Dendritic cell treated with granulocyte-macrophage colony-stimulating factor and Interleukin-4, amounts not matched to agents 40 ng/mL and 50 ng/mL, for 4 days (primary cell): Measurements from ENCODE around the gene GAS2L2.

Experiments
- H3K27ac Mint-ChIP-seq: one replicate; pipeline ENCODE4 v1.8.0; 2022; ENCODE audit warnings: mild to moderate bottlenecking, mixed read lengths
- H3K27me3 Mint-ChIP-seq: one replicate; pipeline ENCODE4 v1.8.0; 2022; ENCODE audit warnings: mild to moderate bottlenecking, mixed read lengths
- H3K36me3 Mint-ChIP-seq: one replicate; pipeline ENCODE4 v1.8.0; 2022; ENCODE audit warnings: low read depth, mixed read lengths
- H3K4me1 Mint-ChIP-seq: one replicate; pipeline ENCODE4 v1.8.0; 2022; ENCODE audit warnings: low read depth, mixed read lengths
- H3K4me3 Mint-ChIP-seq: one replicate; pipeline ENCODE4 v1.8.0; 2022; ENCODE audit warnings: mild to moderate bottlenecking, moderate library complexity, mixed read lengths
- H3K9me3 Mint-ChIP-seq: one replicate; pipeline ENCODE4 v1.8.0; 2022; ENCODE audit warnings: mixed read lengths
- intact Hi-C: fragments of 100-400 bp; cut with micrococcal nuclease; formaldehyde crosslinking; loops from one replicate; pipeline ENCODE4 v1.15.0; 2022

GAS2L2 gene

DNA sequence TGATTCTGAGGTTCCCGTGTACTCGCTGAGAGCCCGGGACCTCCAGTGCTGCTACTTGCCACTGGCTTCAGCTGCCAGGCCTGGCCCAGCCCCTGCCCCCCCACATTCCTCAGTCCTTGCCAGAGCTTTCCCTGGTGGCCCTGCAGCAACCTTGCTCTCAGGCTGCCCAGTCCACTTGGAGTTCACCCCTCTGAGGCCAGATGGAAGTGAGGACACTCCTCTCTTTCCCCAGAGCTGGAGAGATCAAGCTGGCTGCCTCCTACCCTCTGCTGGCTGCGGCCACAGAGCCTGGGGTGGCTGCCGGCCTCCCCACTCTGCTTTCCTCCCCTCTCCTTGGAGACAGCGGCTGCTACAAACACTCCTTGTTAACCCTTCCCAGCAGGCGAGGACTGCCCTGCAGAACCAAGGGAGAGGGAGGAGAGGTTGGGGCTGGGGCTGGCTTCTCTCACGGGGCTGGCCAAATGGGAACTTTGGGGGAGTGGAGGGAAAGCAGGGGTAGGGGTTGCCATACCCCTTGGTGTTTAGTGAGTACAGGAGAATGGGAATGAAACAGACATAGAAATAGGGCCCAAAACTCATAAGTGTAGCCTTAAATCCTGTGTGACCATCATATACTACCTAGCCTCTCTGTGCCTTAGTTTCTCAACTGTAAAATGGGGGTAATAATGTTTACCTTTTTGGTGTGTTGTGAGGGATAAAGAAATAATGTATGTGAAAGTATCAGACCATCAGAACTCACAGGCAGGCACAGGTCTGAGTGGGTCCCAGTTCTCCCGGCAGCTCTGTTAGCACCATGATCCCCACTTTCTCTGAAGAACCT, at the start of gene GAS2L2:
Gene GAS2L2, minus strand, starts transcription at position 295 of the 820 bp plus-strand sequence. CDS start 389 bp downstream, outside the sequence.
- H3K36me3 Mint-ChIP-seq: no peaks in the 10 kb centered on the region
- peaks cover 55% of the 10 kb centered on the region for H3K27me3 Mint-ChIP-seq
- H3K4me1 Mint-ChIP-seq: peaks cover 46% of the 10 kb centered on the region
- H3K9me3 Mint-ChIP-seq: no peaks in the 10 kb centered on the region
- intact Hi-C loops: no loop called here
- peak within 1 kb of the TSS; percentile 11 for H3K27ac Mint-ChIP-seq
- no peak within 1 kb of the TSS for H3K4me3 Mint-ChIP-seq

GRCh38 chr17:35801583-35802224, 48.7 kb upstream of the GAS2L2 start:
- Mint-ChIP-seq H3K27me3 (peaks cover 39% of the 10 kb centered on the region), H3K27ac (peak overlapping the region; percentile 75), H3K4me1 (peaks cover 17% of the 10 kb centered on the region), H3K9me3 (no peaks in the 10 kb centered on the region), H3K36me3 (no peaks in the 10 kb centered on the region), H3K4me3 (no peak overlapping the region)
- intact Hi-C loops: no loop called here

- intact Hi-C loops: no loop called here
- Mint-ChIP-seq H3K4me3 (no peak overlapping the region), H3K4me1 (peaks cover 27% of the 10 kb centered on the region), H3K9me3 (no peaks in the 10 kb centered on the region), H3K27ac (no peak overlapping the region), H3K27me3 (peaks cover 51% of the 10 kb centered on the region), H3K36me3 (no peaks in the 10 kb centered on the region)
These were observed 46.9 kb upstream of the GAS2L2 start for GRCh38 chr17:35799942-35800341.

GRCh38 chr17:35797918-35798317, 44.9 kb upstream of the GAS2L2 start:
- Mint-ChIP-seq H3K4me3 (no peak overlapping the region), H3K36me3 (no peaks in the 10 kb centered on the region), H3K9me3 (no peaks in the 10 kb centered on the region), H3K4me1 (peaks cover 30% of the 10 kb centered on the region), H3K27ac (no peak overlapping the region), H3K27me3 (peaks cover 69% of the 10 kb centered on the region)
- intact Hi-C loops: no loop called here

DNA sequence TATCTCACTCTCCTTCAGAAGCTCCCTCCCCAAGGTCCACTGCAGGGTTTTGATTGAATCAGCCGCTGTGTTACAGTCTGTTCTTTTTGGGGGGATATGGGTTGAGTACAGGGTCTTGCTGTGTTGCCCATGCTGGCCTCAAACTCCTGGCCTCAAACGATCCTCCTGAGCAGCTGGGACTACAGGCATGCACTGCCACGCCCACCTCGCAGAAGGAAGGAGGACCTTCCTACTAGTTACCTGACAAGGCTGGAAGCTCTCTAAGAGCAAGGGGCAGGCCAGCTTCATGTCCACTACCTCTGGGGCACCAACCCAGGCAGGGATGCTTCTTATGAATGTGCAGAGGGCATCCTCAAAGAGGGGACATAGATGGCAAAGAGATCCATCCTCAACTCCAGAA, 44.3 kb upstream of the GAS2L2 start:
- no peaks in the 10 kb centered on the region for H3K9me3 Mint-ChIP-seq
- no peaks in the 10 kb centered on the region for H3K36me3 Mint-ChIP-seq
- no peak overlapping the region for H3K4me3 Mint-ChIP-seq
- H3K27ac Mint-ChIP-seq: no peak overlapping the region
- peaks cover 72% of the 10 kb centered on the region for H3K27me3 Mint-ChIP-seq
- H3K4me1 Mint-ChIP-seq: peaks cover 30% of the 10 kb centered on the region
- intact Hi-C loops: no loop called here

DNA sequence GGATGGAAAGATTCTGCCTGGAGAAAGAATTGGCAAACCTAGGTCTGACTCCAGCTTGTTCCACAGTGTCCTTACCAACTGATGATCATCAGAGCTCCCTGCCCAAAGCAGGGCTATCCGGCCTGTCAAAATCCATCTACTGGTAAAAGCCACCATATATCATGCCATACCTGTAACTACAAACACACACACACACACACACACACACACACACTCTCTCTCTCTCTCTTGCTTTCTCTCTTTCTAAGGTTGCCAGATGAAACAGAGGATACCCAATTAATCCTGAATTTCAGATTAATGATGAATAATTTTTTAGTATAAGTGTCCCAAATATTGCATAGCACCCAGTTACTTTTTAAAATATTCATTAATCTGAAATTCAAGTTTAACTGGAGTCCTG, 43.9 kb upstream of the GAS2L2 start:
- Mint-ChIP-seq H3K27me3 (peaks cover 75% of the 10 kb centered on the region), H3K9me3 (no peaks in the 10 kb centered on the region), H3K27ac (no peak overlapping the region), H3K4me1 (peaks cover 26% of the 10 kb centered on the region), H3K36me3 (no peaks in the 10 kb centered on the region), H3K4me3 (no peak overlapping the region)
- intact Hi-C loops: no loop called here

- H3K4me1 Mint-ChIP-seq: peaks cover 16% of the 10 kb centered on the region
- H3K27ac Mint-ChIP-seq: no peak overlapping the region
- peaks cover 78% of the 10 kb centered on the region for H3K27me3 Mint-ChIP-seq
- peak overlapping the region; percentile 70 for H3K4me3 Mint-ChIP-seq
- no peaks in the 10 kb centered on the region for H3K36me3 Mint-ChIP-seq
- intact Hi-C loops: no loop called here
- no peaks in the 10 kb centered on the region for H3K9me3 Mint-ChIP-seq
These were observed 42.8 kb upstream of the GAS2L2 start for GRCh38 chr17:35795871-35796265.

DNA sequence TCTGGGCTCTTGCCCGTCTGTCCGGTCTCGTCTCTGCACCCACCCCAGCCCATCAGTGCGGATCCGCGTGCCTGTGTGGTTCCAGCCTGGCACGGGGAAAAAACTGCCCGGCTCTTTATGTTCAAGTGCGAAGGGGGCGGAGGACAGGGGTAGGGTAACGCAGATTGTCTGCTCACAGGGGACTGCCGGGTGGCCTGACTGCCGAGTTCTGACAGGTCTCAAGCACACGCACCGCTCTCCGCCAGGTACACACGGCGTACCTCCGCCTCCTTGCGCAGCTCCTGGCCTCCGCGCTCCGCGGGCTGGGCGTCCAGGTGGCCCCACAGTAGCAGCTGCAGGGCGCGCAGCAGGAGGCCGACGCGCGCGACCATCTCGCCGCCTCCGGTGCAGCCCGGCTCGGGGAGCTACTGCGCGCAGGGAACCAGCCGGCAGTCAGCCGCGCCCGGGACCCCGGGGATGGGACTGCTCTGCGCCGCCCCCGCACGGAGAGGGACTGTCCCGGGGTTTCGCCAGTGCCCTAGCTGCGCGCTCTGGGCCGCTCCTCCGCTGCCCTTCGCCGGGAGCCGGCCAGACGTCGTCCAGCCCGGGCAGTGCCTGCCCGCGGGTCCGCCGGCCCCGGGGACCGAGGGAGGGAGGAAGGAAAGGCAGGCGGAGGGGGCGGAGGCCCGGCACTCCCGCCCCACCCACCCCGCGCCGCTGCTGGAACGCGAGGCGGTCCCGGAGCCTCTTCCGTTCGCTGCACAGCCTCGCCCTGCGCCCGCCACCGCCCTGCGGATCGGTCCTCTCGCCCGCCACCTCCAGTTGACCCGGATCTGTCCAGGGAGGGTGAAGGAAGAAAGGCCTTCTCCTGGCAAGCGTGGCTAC, 42.2 kb upstream of the GAS2L2 start, which contains the start of gene MMP28:
Gene MMP28, minus strand, starts transcription at position 635 of the 864 bp plus-strand sequence. Its CDS starts 264 bp downstream, at position 371.
- intact Hi-C loops: no loop called here
- peaks cover 15% of the 10 kb centered on the region for H3K4me1 Mint-ChIP-seq
- no peak within 1 kb of the TSS for H3K27ac Mint-ChIP-seq
- peaks cover 78% of the 10 kb centered on the region for H3K27me3 Mint-ChIP-seq
- H3K9me3 Mint-ChIP-seq: no peaks in the 10 kb centered on the region
- H3K36me3 Mint-ChIP-seq: no peaks in the 10 kb centered on the region
- peak within 1 kb of the TSS; percentile 70 for H3K4me3 Mint-ChIP-seq

DNA sequence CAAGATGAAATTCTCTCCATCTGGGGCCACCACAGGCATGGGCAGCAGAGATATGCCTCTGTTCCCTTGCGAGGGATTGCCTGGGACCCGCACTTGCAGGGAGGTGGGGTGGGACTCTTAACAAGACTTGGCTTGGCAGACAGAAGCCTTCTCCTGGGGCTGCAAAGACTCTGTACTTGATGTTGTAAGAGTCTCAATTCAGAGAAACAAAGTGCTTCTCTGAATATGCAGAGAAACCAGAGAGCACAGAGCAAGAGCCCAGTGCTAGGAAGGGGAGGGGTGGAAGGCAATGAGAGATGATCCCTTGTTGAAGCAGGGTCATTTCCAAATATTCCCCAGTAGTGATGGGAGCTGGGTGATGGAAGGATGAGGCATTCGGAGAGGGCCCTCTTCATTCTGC, 40.2 kb upstream of the GAS2L2 start:
- H3K4me3 Mint-ChIP-seq: no peak overlapping the region
- peaks cover 72% of the 10 kb centered on the region for H3K27me3 Mint-ChIP-seq
- intact Hi-C loops: no loop called here
- H3K9me3 Mint-ChIP-seq: no peaks in the 10 kb centered on the region
- no peak overlapping the region for H3K27ac Mint-ChIP-seq
- peaks cover 22% of the 10 kb centered on the region for H3K4me1 Mint-ChIP-seq
- no peaks in the 10 kb centered on the region for H3K36me3 Mint-ChIP-seq

GRCh38 chr17:35791681-35792350, 38.8 kb upstream of the GAS2L2 start:
- intact Hi-C loops: no loop called here
- Mint-ChIP-seq H3K27me3 (peaks cover 68% of the 10 kb centered on the region), H3K4me1 (peaks cover 22% of the 10 kb centered on the region), H3K36me3 (no peaks in the 10 kb centered on the region), H3K27ac (no peak overlapping the region), H3K4me3 (no peak overlapping the region), H3K9me3 (no peaks in the 10 kb centered on the region)

DNA sequence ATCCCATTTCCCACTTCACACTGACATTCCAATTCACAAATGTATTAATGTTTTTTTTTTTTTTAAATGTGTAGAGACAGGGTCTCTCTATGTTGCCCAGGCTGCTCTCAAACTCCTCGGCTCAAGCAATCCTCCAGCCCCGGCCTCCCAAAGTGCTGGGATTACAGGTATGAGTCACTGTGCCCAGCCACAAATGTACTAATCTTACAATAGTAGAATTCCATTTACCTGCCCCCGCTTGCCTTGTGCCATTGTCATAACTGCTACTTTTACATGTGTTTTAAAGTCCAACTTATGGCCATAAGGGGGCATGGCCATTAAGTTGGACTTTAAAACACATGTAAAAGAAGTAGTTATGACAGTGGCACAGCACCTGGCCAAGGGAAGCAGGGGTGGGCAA, 37.8 kb upstream of the GAS2L2 start:
- H3K4me1 Mint-ChIP-seq: peaks cover 18% of the 10 kb centered on the region
- no peak overlapping the region for H3K4me3 Mint-ChIP-seq
- no peaks in the 10 kb centered on the region for H3K36me3 Mint-ChIP-seq
- no peak overlapping the region for H3K27ac Mint-ChIP-seq
- H3K9me3 Mint-ChIP-seq: no peaks in the 10 kb centered on the region
- H3K27me3 Mint-ChIP-seq: peaks cover 59% of the 10 kb centered on the region
- intact Hi-C loops: no loop called here

DNA sequence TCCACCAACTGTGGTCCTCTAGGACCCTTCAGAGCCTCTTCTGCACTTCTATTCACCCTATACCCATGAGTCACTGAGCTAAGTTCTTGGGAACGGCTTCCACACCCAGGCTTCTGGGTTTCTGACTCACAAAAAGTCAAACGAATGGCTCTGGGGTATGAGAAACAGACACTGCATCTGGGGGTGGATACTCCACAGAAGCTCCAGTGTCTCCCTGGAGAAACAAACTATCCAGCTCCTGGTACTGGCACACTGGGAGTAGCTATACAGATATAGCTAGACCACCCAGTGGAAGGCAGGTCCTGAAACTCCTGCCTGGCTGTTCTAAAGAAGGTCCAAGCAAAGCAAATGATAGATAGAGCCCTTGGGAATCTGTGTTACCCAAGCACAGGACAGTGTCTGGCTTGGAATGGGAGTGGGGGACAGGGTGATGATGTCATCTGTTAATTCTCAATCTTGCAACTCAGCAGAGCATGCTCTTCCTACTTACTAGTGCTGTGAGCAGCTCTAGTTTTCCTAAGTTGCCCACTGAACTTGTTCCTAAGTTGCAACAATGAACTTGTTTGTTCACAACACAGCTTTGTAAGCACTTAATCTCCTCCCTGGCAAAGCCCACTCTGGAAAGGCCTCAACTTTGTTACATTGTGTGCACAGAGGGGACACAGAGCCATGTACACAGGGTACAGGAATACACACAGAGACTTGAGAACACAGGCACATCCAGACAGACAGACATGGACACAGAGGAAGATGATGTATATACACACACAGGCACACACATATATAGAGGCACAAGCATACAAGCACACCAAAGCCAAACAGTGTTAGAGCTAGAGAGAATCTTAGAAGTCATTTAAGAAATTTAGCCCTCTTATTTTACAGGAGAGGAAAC, 35.7 kb upstream of the GAS2L2 start:
- Mint-ChIP-seq H3K9me3 (no peaks in the 10 kb centered on the region), H3K27me3 (peaks cover 40% of the 10 kb centered on the region), H3K27ac (no peak overlapping the region), H3K4me1 (peaks cover 6% of the 10 kb centered on the region), H3K36me3 (no peaks in the 10 kb centered on the region), H3K4me3 (no peak overlapping the region)
- intact Hi-C loops: no loop called here
